K562 (cell line): Measurements from ENCODE around the gene TMEM128. TPM values are rescaled to one million over a fixed set of nuclear protein-coding genes. Genes with fewer than 3 reads are reported as not detected.

ENCODE experiments used
- CC2D1A ChIP-seq: fragments of 450-650 bp; IDR thresholded peaks from 2 replicates; pipeline ENCODE4 v1.6.1; 2017; ENCODE audit warnings: mild to moderate bottlenecking
- CHCHD3 ChIP-seq: fragments of 250-450 bp; sonication (Bioruptor Pico); IDR thresholded peaks from 2 replicates; pipeline ENCODE4 v2.1.2; 2022; ENCODE audit warnings: mild to moderate bottlenecking
- GABPB1 ChIP-seq: sonication (generic); formaldehyde crosslinking; IDR thresholded peaks from 2 replicates; pipeline ENCODE4 v1.8.0; 2022; ENCODE audit warnings: mild to moderate bottlenecking, missing genetic modification reagents
- HDAC2 ChIP-seq: fragments of 450-650 bp; IDR thresholded peaks from 2 replicates; pipeline ENCODE4 v1.6.1; 2016; ENCODE audit warnings: mild to moderate bottlenecking
- ILK ChIP-seq: fragments of 450-650 bp; IDR thresholded peaks from 2 replicates; pipeline ENCODE4 v1.6.1; 2016; ENCODE audit warnings: missing genetic modification characterization, low read depth, mild to moderate bottlenecking, missing compliant biosample characterization, moderate library complexity, borderline replicate concordance
- PCBP1 ChIP-seq: fragments of 200-400 bp; formaldehyde crosslinking; IDR thresholded peaks from 2 replicates; pipeline ENCODE4 v1.6.1; 2018; ENCODE audit warnings: mild to moderate bottlenecking, low read depth, low read length; ENCODE audit not compliant: poor library complexity, severe bottlenecking
- PTBP1 ChIP-seq: fragments of 200-400 bp; formaldehyde crosslinking; IDR thresholded peaks from 2 replicates; pipeline ENCODE4 v1.6.1; 2017; ENCODE audit warnings: low read depth, low read length
- RBM25 ChIP-seq: fragments of 200-400 bp; formaldehyde crosslinking; IDR thresholded peaks from 2 replicates; pipeline ENCODE4 v1.6.1; 2018; ENCODE audit warnings: low read length, low read depth, moderate library complexity; ENCODE audit not compliant: severe bottlenecking
- SMAD4 ChIP-seq: fragments of 250-450 bp; sonication (Bioruptor Pico); conservative IDR thresholded peaks from 2 replicates; pipeline ENCODE4 v1.8.0; 2021; ENCODE audit warnings: inconsistent platforms, mild to moderate bottlenecking, moderate library complexity
- ZC3H4 ChIP-seq: sonication (generic); formaldehyde crosslinking; IDR thresholded peaks from 2 replicates; pipeline ENCODE4 v1.9.0; 2021; ENCODE audit warnings: missing genetic modification reagents, borderline replicate concordance
- ZKSCAN3 ChIP-seq: fragments of 250-450 bp; sonication (Bioruptor Pico); IDR thresholded peaks from 2 replicates; pipeline ENCODE4 v1.4.0; 2020
- ZNF589 ChIP-seq: fragments of 200-800 bp; sonication (Bioruptor generic); IDR thresholded peaks from 2 replicates; pipeline ENCODE4 v1.6.1; 2016; ENCODE audit warnings: low read depth, missing genetic modification characterization, missing compliant biosample characterization
- polyA plus RNA-seq, 8 experiments: library from polyadenylated mRNA; depleted of rRNA in 4 of 8; stranded (reverse) in 5 of 8; unstranded in 3 of 8; fragments of >200 nt; fragmentation: Nextera tagmentation in 2 of 8; fragmentation: Illumina TruSeq in 1 of 8; extraction: Ambion mirVana in 2 of 8; extraction: Trizol in 1 of 8; gene quantifications; 2 replicates each; pipeline versions ENCODE4 v1.2.1 to v1.2.3, GENCODE V29; 2011 to 2014; ENCODE audit warnings: inconsistent platforms in 1 of 8, missing spikeins in 1 of 8
- total RNA-seq, 7 experiments: library from RNA; depleted of rRNA in 6 of 7; stranded (reverse); fragments of >200 nt in 6 of 7; fragmentation: Illumina TruSeq in 2 of 7; extraction: Trizol in 2 of 7; gene quantifications; 2 replicates each; pipeline versions ENCODE4 v1.2.1 to v1.2.3, GENCODE V29; 2011 to 2021; ENCODE audit warnings: low replicate concordance in 1 of 7
- TF ChIP-seq, protein P1 (sequence below): fragments of 450-650 bp; IDR thresholded peaks from 2 replicates; pipeline ENCODE4 v1.6.1; 2018; ENCODE audit not compliant: partially characterized antibody
- TF ChIP-seq, protein P2 (sequence below): fragments of 250-450 bp; sonication (Bioruptor Pico); IDR thresholded peaks from 2 replicates; pipeline ENCODE4 v1.6.1; 2021; ENCODE audit warnings: mild to moderate bottlenecking
- TF ChIP-seq, protein P3 (sequence below): fragments of 450-650 bp; IDR thresholded peaks from 2 replicates; pipeline ENCODE4 v1.6.1; 2017; ENCODE audit warnings: mild to moderate bottlenecking, moderate library complexity
- TF ChIP-seq, protein P4 (sequence below): fragments of 450-650 bp; IDR thresholded peaks from 2 replicates; pipeline ENCODE4 v1.6.1; 2017; ENCODE audit warnings: antibody characterized with exemption, mild to moderate bottlenecking

The TMEM128 gene
- total and polyA plus RNA-seq, 9 of the 15 experiments (the other 6 are each of a cell fraction or from before 2014, with no cell fraction given) = 9.1 to 40.0 (median 14.3) TPM

DNA sequence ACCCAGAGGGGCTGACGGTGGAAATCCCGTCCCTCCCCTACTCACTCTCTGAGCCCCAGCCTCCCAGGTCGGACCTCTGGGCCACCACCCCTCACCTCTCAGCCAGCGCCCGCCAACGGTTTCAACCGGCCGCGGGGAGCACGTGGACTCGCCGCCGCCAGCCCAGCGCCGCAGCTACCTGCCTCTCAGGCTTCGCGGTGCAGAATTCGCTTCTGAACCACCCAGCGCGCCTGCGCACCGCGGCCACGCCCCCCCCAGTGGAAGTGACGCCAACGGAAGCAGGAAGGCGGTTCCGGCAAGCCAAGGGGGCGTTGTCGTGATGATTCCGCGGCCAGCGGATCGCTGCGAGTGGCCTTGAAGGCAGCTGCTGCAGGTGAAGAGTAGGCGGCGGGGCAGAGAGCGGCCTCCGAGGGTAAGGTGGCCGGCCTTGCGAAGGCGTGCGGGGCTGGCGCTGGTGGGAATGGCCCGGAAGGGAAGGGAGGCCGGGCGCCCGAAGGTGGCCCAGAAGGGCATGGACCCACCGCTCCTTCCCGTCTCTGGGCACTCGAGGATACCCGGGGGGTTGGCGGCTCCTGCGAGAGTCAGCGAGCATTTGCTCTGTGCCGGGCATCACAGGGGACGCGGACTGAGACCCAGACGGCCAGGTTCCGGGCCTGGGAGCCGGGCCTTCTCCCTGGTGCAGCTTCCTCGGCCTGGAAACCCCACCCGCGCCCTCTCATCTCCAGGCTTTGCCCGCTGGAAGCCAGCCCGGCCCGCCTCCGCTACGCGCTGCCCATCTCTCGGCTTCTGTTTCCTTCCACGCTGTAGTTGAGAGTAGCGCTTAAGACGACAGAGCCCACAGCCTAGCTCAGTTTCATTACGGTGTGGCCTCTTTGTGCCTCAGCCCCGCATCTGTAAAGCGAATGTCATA is 42.2 kb upstream of the TMEM128 start, which contains the start of the genes LYAR and ZBTB49 (continued):
- TF ChIP-seq, protein P1, sequence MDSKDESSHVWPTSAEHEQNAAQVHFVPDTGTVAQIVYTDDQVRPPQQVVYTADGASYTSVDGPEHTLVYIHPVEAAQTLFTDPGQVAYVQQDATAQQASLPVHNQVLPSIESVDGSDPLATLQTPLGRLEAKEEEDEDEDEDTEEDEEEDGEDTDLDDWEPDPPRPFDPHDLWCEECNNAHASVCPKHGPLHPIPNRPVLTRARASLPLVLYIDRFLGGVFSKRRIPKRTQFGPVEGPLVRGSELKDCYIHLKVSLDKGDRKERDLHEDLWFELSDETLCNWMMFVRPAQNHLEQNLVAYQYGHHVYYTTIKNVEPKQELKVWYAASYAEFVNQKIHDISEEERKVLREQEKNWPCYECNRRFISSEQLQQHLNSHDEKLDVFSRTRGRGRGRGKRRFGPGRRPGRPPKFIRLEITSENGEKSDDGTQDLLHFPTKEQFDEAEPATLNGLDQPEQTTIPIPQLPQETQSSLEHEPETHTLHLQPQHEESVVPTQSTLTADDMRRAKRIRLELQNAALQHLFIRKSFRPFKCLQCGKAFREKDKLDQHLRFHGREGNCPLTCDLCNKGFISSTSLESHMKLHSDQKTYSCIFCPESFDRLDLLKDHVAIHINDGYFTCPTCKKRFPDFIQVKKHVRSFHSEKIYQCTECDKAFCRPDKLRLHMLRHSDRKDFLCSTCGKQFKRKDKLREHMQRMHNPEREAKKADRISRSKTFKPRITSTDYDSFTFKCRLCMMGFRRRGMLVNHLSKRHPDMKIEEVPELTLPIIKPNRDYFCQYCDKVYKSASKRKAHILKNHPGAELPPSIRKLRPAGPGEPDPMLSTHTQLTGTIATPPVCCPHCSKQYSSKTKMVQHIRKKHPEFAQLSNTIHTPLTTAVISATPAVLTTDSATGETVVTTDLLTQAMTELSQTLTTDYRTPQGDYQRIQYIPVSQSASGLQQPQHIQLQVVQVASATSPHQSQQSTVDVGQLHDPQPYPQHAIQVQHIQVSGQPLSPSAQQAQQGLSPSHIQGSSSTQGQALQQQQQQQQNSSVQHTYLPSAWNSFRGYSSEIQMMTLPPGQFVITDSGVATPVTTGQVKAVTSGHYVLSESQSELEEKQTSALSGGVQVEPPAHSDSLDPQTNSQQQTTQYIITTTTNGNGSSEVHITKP = no peak
- peak; percentile 91 for TF ChIP-seq GABPB1 (CRISPR knock-in tag)
- TF ChIP-seq, protein P2, sequence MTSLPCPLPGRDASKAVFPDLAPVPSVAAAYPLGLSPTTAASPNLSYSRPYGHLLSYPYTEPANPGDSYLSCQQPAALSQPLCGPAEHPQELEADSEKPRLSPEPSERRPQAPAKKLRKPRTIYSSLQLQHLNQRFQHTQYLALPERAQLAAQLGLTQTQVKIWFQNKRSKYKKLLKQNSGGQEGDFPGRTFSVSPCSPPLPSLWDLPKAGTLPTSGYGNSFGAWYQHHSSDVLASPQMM (CRISPR knock-in tag) = no peak
- no peak for TF ChIP-seq ILK (tag)
- TF ChIP-seq ZNF589 (CRISPR knock-in tag) = no peak
- TF ChIP-seq ZC3H4 (CRISPR knock-in tag) = no peak
- TF ChIP-seq CHCHD3 = no peak
- TF ChIP-seq PCBP1 = no peak
- TF ChIP-seq PTBP1 = no peak
- TF ChIP-seq, protein P3, sequence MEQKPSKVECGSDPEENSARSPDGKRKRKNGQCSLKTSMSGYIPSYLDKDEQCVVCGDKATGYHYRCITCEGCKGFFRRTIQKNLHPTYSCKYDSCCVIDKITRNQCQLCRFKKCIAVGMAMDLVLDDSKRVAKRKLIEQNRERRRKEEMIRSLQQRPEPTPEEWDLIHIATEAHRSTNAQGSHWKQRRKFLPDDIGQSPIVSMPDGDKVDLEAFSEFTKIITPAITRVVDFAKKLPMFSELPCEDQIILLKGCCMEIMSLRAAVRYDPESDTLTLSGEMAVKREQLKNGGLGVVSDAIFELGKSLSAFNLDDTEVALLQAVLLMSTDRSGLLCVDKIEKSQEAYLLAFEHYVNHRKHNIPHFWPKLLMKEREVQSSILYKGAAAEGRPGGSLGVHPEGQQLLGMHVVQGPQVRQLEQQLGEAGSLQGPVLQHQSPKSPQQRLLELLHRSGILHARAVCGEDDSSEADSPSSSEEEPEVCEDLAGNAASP = no peak
- no peak for TF ChIP-seq SMAD4 (CRISPR knock-in tag)
- TF ChIP-seq, protein P4, sequence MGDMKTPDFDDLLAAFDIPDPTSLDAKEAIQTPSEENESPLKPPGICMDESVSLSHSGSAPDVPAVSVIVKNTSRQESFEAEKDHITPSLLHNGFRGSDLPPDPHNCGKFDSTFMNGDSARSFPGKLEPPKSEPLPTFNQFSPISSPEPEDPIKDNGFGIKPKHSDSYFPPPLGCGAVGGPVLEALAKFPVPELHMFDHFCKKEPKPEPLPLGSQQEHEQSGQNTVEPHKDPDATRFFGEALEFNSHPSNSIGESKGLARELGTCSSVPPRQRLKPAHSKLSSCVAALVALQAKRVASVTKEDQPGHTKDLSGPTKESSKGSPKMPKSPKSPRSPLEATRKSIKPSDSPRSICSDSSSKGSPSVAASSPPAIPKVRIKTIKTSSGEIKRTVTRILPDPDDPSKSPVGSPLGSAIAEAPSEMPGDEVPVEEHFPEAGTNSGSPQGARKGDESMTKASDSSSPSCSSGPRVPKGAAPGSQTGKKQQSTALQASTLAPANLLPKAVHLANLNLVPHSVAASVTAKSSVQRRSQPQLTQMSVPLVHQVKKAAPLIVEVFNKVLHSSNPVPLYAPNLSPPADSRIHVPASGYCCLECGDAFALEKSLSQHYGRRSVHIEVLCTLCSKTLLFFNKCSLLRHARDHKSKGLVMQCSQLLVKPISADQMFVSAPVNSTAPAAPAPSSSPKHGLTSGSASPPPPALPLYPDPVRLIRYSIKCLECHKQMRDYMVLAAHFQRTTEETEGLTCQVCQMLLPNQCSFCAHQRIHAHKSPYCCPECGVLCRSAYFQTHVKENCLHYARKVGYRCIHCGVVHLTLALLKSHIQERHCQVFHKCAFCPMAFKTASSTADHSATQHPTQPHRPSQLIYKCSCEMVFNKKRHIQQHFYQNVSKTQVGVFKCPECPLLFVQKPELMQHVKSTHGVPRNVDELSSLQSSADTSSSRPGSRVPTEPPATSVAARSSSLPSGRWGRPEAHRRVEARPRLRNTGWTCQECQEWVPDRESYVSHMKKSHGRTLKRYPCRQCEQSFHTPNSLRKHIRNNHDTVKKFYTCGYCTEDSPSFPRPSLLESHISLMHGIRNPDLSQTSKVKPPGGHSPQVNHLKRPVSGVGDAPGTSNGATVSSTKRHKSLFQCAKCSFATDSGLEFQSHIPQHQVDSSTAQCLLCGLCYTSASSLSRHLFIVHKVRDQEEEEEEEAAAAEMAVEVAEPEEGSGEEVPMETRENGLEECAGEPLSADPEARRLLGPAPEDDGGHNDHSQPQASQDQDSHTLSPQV = no peak
- no peak for TF ChIP-seq ZKSCAN3 (CRISPR knock-in tag)
- no peak for TF ChIP-seq CC2D1A
- peak; percentile 43; the same call in 1 of the 2 replicates for TF ChIP-seq HDAC2
- TF ChIP-seq RBM25 = no peak
